Raji (cell line): ENCODE measurements around the gene CD248.

ENCODE experiments used
- POLR2A ChIP-seq: IDR thresholded peaks from 2 replicates; pipeline ENCODE4 v1.6.1; 2011; ENCODE audit warnings: low read depth, low read length, control low read depth; ENCODE audit not compliant: insufficient read depth

CD248 gene

DNA sequence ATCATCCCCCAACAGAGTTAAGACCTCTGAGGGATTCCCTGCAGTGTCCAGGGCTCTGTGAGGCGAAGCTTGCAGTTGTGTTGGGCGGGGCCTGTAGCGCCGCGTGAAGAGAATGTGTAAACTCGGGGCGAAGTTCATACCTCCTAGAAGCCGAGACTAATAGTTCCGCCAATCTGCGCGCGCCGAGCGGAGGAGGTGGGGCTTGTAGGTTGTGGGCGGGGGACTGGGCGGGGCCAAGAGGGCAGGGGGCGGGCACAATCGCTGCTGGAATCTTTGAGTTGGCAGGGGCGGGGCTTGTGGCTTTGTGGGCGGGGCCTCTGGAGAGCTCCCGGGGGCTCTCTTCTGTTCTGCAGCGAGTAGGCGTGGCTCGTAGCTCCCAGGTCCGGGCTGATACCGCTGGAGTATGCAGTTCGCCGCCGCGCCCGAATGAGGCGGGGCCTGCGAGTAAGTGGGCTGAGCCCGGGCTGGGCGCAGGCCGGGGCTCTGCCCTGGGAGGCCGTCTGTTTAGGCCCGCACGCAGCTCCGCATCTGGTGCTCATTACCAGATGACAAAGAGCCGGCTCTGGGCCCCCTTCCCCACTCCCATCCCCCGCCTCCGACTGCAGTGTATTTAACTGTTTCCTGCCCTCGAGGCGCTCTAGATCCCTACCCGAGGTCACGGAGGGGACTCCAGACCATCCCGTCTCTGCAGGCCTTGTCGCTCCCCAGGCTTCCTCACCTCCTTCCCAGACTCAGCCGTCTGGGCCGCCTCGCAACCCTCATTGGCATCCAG is 4.1 kb downstream of the CD248 start:
- no peak; the same call in 1 of the 2 replicates for TF ChIP-seq POLR2A

DNA sequence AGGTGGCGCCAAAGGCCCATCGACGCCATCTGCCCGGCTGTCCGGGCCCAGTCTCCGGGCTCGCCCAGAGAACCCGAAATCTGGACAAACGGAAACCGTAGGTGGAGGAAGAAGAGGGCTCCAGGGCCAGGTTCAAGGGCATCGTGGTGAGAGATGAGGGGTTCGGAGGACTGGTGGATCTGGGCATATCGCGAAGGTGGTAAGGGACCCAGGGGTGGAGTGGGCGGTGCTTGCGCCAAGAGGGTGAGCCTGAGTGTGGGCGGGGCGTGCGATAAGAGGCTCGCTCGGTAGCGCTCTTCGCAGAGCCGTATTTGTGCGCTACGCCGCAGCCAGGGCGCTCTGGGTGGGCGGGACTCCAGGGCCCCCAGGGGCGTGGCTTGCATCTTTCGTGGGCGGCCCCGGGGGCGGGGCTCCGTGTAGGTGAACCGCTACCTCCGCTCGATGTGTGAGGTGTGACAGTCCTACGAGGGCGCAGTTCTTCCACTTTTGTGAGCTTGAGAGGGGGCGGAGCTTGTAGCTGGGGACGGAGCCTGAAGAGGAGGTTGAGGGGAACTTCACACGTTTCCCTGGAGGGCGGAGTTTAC is 4.8 kb downstream of the CD248 start:
- peak; percentile 52 for TF ChIP-seq POLR2A

GRCh38 chr11:66311470-66311964 is 5.3 kb downstream of the CD248 start:
- no peak for TF ChIP-seq POLR2A

DNA sequence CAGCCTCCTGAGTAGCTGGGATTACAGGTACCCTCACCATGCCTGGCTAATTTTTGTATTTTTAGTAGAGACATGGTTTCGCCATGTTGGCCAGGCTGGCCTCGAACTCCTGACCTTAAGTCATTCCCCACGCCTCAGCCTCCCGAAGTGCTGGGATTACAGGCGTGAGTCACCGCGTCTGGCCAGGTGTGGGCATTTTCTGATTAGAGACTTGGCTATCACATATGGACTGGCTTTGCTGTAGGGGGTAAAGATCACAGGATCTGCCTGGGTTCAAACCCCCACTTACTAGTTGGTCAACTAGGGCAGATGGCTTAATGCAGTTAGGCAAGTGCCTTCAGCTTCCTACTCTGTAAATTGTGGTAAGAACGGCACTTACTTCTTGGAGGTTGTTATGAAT is 6.5 kb downstream of the CD248 start:
- TF ChIP-seq POLR2A, result no peak

DNA sequence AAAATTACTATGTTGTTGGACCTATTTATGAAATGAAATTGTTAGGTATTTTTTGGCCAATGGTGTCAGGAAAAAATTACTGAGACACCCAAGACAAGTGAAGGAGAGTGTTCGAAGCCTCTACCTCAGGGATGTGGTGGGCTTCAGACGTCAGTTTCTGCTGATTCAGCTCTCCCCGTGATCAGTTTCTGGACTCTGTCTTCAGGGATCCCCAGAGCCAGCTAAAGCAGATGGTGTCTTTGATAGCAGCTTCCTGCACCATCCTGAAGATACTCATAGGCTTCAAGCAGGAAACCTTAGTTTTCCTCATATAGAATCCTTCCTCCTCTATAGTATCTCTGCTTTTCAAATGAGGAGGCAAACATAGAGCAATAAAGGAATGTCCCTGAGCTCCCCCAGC is 7.4 kb downstream of the CD248 start:
- TF ChIP-seq POLR2A, result no peak

DNA sequence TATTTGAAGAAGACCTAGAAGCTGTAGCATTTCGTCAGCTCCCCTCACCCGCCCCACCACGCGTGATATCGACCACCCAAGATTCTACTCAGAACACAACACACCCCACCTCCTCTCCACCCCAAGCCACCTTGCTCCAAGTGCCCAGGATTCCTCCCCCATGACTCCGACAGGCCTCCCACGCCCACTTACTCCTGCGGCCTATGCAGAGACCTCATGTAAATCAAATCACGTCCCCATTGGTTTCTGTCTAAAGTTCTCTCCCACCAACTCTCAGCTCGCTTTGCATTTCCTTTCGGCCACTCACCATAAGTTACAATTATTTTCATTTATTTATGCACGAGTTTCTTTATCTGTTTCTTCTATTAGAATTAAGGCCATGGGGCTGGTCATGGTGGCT is 14.2 kb downstream of the CD248 start:
- TF ChIP-seq POLR2A, result no peak

DNA sequence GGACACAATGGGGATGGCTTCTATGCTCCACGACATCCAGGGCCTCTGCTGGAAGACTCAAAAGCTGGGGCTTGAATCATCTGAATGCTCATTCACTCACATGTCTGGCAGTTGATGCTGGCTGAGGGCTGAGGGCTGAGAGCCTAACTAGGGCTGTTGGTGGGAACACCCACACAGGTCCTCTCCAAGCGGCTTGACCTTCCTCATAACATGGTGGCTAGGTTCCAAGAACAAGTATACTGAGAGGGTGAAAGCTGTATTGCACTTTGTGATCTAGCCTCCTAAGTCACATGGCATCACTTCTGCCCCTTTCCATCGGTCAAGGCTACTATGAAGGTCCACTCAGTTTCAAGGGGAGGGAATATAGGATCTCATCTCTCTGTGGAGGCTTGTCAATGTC is 17.7 kb downstream of the CD248 start:
- TF ChIP-seq POLR2A, result no peak

DNA sequence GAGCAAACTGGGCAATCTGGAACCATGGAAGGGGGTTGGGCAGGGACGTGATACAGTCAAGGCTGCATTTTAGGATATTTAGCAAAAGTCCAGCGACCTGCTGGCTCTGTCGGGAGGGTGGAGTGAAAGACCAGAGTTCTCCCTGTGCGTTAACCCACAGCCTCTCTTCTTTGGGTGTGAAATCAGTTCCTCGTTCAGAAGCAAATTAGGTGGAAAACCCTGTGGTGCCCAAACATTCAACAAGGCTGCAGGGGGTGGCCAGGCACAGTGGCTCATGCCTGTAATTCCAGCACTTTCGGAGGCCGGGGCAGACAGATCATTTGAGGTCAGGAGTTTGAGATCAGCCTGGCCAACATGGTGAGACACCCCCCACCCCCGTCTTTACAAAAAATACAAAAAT is 19.2 kb downstream of the CD248 start:
- no peak for TF ChIP-seq POLR2A

GRCh38 chr11:66294626-66295620 is 21.9 kb downstream of the CD248 start:
- TF ChIP-seq POLR2A, result no peak

DNA sequence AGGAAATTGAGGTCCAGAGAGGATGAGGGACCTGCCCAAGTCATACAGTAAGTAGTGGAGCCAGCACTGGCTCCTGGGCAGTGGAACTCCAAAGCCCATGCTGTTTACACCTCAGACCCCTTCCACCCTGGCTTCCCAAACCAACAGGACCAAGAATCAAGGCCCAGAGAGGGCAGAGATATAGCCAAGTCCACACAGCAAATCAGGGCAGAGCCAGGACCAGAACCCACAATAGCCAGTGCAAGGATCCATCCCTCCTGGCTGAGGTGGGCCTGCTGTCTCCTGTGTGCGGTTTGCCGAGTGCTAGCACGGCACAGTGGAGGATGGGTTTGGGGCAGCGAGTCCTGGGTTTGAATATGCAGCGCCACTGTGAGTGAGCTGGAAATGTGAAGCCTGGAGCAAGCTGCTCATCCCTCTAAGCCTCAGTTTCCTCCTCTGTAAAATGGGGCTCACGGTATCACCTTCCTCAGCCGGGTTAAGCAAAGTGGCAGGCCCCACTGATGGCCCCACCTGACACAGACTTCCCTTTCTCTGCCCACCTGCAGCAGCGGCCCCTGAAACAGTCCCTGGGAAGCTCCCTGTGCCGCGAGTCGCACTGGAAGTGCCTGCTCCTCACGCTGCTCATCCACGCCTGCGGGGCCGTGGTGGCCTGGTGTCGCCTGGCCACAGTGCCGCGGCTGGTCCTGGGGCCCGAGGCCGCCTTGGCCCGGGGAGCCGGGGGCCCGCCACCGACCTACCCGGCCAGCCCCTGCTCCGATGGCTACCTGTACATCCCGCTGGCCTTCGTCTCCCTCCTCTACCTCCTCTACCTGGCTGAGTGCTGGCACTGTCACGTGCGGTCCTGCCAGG is 22.8 kb downstream of the CD248 start:
- TF ChIP-seq POLR2A, result no peak

GRCh38 chr11:66293352-66293751 is 23.5 kb downstream of the CD248 start:
- TF ChIP-seq POLR2A, result no peak

DNA sequence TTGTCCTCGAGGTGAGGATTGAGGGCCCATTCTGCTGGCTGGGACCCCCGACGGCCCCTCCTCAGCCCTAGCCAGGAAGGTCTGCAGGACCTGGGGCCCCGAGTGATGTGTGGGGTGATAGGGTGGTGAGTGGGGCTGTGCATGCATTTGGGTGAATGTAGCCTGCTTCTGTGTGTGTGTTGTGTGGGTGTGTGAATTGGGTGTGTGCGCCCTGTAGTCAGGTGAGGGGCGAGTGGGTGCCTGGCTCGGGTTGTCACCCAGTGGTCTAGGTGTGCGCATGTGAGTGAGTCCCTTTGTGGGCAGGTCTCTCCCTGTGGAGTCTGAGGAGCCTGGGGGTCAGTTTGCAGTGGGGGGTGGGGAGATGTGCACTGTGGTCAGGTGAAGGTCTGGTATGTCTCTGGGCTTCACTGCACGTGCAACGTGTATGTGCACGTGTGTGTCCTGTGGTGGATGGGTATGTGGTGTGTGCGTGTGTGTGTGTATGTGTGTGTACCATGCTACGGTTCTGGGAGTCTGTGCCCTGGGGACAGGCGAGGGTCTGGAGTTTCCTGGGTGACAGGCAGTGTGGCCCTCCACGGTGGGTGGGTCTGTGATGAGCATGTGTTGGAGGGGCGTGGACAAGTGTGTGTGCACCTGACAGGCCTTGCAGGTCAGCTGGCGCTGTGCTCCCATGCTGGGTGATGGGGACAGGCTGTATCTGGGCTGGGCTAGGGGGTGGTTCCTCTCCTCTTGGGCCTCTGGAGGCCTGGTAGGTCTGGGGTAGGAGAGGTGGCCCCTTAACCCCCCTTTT is 24.1 kb downstream of the CD248 start:
- TF ChIP-seq POLR2A, result no peak

GRCh38 chr11:66291706-66292542 is 24.9 kb downstream of the CD248 start, which contains the start of gene TMEM151A:
Gene TMEM151A (plus strand): TSS chr11:66291894. CDS start chr11:66292014, 120 bp downstream.
- TF ChIP-seq POLR2A, result no peak
